ENCODE measurements around the gene RAB26.

The RAB26 gene

GRCh38 chr16:2147378-2147777 lies 1.0 kb upstream of the RAB26 start:
- peak overlapping the region; percentile 15 for H3K4me3 Mint-ChIP-seq
- no peak for ATAC-seq

GRCh38 chr16:2148714-2149629 lies 547 bp downstream of the RAB26 start:
- ATAC-seq (peak; percentile 2), DNase-seq (ENCODE audit: low spot score in 2 of 2) (no peak)
- no peaks in the 10 kb centered on the region for H3K9me3 Mint-ChIP-seq
- H3K4me1 Mint-ChIP-seq, result peaks cover 22% of the 10 kb centered on the region
- peak overlapping the region; percentile 55 for H3K4me3 Mint-ChIP-seq
- peaks cover 42% of the 10 kb centered on the region for H3K36me3 Mint-ChIP-seq
- H3K27ac Mint-ChIP-seq, result no peak overlapping the region

More at GRCh38 chr16:2147378-2147777, 1.0 kb upstream of the RAB26 start:
- H3K4me1 Mint-ChIP-seq, result peaks cover 22% of the 10 kb centered on the region
- no peak overlapping the region for H3K27ac Mint-ChIP-seq
- peaks cover 26% of the 10 kb centered on the region for H3K36me3 Mint-ChIP-seq
- no peaks in the 10 kb centered on the region for H3K9me3 Mint-ChIP-seq
- no peak for DNase-seq (ENCODE audit: low spot score in 2 of 2)

GRCh38 chr16:2149630-2150417 lies 1.4 kb downstream of the RAB26 start:
- Mint-ChIP-seq H3K4me3 (peak overlapping the region; percentile 55), H3K36me3 (peaks cover 51% of the 10 kb centered on the region), H3K27ac (no peak overlapping the region), H3K4me1 (peaks cover 22% of the 10 kb centered on the region), H3K9me3 (no peaks in the 10 kb centered on the region)
- DNase-seq (ENCODE audit: low spot score in 2 of 2) (no peak), ATAC-seq (no peak)

DNA sequence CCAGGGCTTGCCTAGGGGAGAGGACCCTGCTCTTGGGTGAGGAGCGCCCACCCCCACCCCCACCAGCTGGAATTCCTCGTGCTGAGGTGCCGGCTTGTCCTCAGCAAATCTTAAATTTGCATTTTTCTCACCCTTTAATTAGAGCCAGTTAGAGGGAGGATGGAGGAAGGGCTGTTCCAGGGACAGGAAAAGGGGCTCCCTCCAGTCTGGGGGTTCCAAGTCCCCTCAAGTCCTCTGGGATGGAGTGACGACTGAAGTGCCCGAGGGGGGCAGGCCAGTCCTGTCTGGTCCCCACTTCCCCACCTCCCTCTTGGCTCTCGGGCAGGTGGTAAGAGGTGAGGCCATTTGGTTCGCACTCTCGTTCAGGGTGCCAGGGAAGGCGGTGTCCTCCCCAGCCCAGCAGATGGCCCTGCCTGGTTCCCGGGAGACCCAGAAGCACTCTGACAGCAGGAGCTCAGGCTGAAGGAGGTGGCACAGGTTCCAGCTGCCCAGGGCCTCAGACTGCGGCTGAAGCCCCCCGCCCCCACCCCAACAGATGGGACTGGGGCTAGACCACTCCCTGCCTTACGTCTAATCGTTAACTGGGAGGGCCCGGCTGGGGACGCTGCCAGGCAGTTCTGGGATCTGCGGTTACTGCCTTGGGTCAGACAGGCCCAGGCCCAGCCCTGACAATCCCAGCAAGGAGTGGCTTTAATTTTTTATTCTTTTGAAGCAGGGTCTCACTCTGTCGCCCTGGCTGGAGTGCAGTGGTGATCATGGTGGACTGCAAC lies 2.2 kb downstream of the RAB26 start:
- peaks cover 22% of the 10 kb centered on the region for H3K4me1 Mint-ChIP-seq

GRCh38 chr16:2151188-2152091 lies 3.0 kb downstream of the RAB26 start:
- Mint-ChIP-seq H3K36me3 (peaks cover 67% of the 10 kb centered on the region), H3K27ac (peak overlapping the region; percentile 60), H3K4me1 (peaks cover 27% of the 10 kb centered on the region), H3K9me3 (no peaks in the 10 kb centered on the region), H3K4me3 (peak overlapping the region; percentile 97)
- no peak for DNase-seq (ENCODE audit: low spot score in 2 of 2)
- no peak for ATAC-seq

More for the DNA sequence above, 2.2 kb downstream of the RAB26 start:
- DNase-seq (ENCODE audit: low spot score in 2 of 2) (no peak), ATAC-seq (no peak)
- Mint-ChIP-seq H3K9me3 (no peaks in the 10 kb centered on the region), H3K4me3 (peak overlapping the region; percentile 97), H3K27ac (peak overlapping the region; percentile 60), H3K36me3 (peaks cover 58% of the 10 kb centered on the region)

DNA sequence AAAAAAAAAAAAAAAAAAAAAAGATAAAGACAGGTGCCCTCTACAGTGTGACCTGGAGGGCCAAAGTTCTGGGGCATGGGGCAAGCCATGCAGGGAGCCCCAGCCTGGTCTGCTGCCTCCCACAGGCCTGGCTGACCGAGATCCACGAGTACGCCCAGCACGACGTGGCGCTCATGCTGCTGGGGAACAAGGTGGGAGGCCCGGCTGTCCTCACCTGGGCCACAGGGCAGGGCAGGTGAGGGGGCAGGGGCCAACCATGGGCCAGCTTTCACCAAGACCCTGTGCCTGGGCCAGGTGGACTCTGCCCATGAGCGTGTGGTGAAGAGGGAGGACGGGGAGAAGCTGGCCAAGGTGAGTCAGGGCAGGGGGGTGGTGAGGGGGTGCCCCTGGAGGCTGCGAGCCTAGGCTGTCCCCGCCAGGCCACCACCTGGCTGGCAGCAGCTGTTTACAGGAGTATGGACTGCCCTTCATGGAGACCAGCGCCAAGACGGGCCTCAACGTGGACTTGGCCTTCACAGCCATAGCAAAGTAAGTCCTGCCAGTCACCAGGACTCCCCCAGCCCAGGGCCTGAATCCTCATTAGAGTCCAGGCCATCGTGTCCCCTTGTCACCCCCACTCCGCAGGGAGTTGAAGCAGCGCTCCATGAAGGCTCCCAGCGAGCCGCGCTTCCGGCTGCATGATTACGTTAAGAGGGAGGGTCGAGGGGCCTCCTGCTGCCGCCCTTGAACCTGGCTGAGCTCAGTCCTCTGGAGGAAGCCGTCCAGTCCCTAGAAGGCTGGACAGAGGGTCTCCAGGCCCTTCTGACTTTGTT lies 4.5 kb downstream of the RAB26 start:
- DNase-seq (ENCODE audit: low spot score in 2 of 2) (no peak), ATAC-seq (no peak)
- Mint-ChIP-seq H3K4me3 (peak overlapping the region; percentile 97), H3K4me1 (peaks cover 42% of the 10 kb centered on the region), H3K27ac (peak overlapping the region; percentile 92), H3K36me3 (peaks cover 75% of the 10 kb centered on the region), H3K9me3 (no peaks in the 10 kb centered on the region)

DNA sequence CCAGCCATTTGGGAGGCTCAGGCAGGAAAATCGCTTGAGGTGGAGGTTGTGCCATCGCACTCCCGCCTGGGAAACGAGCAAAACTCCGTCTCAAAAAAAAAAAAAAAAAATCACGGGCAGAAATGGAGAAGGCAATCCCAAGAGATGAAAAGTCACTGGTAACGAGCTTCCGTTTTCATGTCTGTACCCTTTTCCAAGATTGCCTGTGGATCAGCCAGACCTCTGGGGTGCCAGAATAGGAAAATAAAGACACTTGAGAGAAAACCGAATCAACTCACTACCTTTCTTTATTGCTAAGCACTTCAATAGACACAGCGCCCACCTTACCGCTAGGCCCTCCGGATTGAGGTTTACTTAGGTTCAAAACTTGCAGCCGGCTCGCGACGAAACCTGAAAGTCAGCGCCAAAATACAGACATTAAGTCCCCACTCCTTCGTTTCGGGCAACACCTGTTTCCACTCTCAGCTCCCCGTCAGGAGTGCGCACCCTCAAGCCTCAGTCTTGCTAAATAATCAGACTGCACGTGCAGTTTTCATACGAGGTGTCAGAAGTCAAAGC lies 6.2 kb downstream of the RAB26 start:
- H3K4me1 Mint-ChIP-seq, result peaks cover 49% of the 10 kb centered on the region
- H3K27ac Mint-ChIP-seq, result peak overlapping the region; percentile 92
- no peak for DNase-seq (ENCODE audit: low spot score in 2 of 2)
- no peaks in the 10 kb centered on the region for H3K9me3 Mint-ChIP-seq
- no peak for ATAC-seq
- H3K36me3 Mint-ChIP-seq, result peaks cover 80% of the 10 kb centered on the region
- H3K4me3 Mint-ChIP-seq, result peak overlapping the region; percentile 97

DNA sequence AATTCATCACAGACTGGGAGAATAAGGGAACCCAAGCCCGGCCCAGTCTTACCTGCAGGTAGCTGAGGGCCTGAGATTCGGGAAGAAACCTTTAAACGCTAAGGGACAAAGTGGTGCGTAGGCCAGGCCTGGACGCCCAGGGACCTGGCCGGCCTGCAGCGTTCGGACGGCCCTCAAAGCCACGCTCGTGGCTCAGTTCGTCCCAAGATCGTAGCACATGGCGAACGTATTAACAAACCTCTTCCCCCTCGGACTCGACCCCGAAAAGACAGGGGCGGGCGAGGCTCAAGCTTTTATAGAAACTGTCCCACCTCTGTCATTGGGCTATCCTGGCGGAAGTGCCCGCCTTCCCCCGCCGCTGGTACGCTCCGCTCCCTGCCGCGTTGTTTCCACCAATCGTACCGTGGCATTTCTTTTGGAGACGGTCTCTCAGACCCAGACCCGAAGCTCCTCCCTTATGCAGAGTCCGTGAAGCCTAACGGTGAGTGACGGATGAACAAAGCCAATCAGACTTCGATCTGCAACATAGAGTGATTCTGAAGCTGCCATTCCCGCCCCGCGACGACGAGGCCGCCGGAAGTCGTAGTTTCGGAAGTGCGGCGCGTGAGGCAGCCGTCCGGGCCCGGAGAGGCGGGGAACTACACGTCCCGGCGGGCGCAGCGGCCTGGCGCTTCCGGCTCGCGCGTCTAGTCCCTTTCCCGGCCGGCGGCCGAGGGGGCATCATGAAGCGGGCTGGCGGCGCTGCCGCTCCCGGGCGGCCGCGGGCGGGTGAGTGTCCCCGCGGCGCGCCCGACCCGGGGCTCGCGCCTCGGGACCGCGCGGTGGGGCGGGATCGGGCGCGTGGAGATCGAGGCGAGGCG lies 6.9 kb downstream of the RAB26 start, which contains the start of gene TRAF7:
Gene TRAF7, plus strand, starts transcription at position 692 of the 860 bp plus-strand sequence. CDS start 8,139 bp downstream, outside the sequence.
- DNase-seq (ENCODE audit: low spot score in 2 of 2), result peak; percentile 89 to 98
- Mint-ChIP-seq H3K9me3 (no peaks in the 10 kb centered on the region), H3K4me3 (peak within 1 kb of the TSS; percentile 97), H3K27ac (peak within 1 kb of the TSS; percentile 92), H3K4me1 (peaks cover 42% of the 10 kb centered on the region), H3K36me3 (peaks cover 74% of the 10 kb centered on the region)
- ATAC-seq, result peak; percentile 94

- Mint-ChIP-seq H3K9me3 (no peaks in the 10 kb centered on the region), H3K4me3 (peak overlapping the region; percentile 97), H3K4me1 (peaks cover 37% of the 10 kb centered on the region), H3K36me3 (peaks cover 65% of the 10 kb centered on the region), H3K27ac (peak overlapping the region; percentile 92)
- DNase-seq (ENCODE audit: low spot score in 2 of 2) (no peak), ATAC-seq (no peak)
These were observed 7.8 kb downstream of the RAB26 start for GRCh38 chr16:2155977-2156848.

GRCh38 chr16:2156849-2157224 lies 8.4 kb downstream of the RAB26 start:
- ATAC-seq (no peak), DNase-seq (ENCODE audit: low spot score in 2 of 2) (no peak)
- Mint-ChIP-seq H3K9me3 (no peaks in the 10 kb centered on the region), H3K27ac (peak overlapping the region; percentile 92), H3K36me3 (peaks cover 59% of the 10 kb centered on the region), H3K4me3 (peak overlapping the region; percentile 97), H3K4me1 (peaks cover 34% of the 10 kb centered on the region)

DNA sequence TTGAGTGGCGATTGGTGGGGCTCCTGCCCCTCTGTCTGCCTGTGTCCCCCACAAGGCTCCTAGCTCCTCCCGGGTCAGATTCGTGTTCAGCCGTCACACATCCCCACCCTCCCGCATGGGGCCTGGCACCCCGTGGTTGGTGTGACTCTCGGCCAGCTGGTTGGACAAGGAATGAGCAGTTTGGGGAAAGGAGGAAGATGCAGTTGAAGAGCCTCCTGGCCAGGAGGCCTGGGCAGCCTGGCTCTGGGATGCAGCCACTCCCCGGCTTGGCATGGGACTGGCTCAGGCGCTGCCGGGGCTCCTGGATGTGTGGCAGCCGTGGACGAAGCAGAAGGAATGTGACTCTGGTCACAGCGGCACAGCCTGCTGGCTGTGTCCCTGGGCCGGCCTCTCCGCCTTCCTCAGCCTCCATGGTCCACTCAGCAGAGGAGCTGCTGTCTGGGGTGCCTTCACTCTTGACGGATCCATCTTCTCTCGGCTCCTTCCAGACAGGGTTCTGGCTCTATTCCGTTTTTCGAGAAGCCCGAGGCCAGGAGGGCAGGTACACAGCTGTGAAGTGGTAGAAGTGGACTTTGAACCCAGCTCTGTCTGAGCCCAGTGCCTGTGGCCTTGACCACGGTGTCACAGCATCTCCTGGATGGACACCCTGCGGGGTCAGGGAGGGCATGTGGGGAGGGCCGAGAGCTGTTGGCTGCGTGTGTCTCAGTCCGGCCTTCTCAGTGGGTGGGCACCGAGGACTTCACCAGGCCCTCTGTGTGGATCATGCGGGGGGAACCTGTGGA lies 9.2 kb downstream of the RAB26 start:
- ATAC-seq (no peak), DNase-seq (ENCODE audit: low spot score in 2 of 2) (no peak)
- Mint-ChIP-seq H3K4me3 (peak overlapping the region; percentile 97), H3K36me3 (peaks cover 50% of the 10 kb centered on the region), H3K27ac (peak overlapping the region; percentile 92), H3K9me3 (no peaks in the 10 kb centered on the region), H3K4me1 (peaks cover 38% of the 10 kb centered on the region)
